NCI-H1105 (cell line): ENCODE results near the gene DEF6.
A peak's percentile ranks its signal among the peaks of the same experiment; 100 is the strongest.

Source experiments
- DNase-seq: peaks from one replicate; lab custom pipeline; 2025; lab: John Stamatoyannopoulos, UW

The DEF6 gene, protein sequence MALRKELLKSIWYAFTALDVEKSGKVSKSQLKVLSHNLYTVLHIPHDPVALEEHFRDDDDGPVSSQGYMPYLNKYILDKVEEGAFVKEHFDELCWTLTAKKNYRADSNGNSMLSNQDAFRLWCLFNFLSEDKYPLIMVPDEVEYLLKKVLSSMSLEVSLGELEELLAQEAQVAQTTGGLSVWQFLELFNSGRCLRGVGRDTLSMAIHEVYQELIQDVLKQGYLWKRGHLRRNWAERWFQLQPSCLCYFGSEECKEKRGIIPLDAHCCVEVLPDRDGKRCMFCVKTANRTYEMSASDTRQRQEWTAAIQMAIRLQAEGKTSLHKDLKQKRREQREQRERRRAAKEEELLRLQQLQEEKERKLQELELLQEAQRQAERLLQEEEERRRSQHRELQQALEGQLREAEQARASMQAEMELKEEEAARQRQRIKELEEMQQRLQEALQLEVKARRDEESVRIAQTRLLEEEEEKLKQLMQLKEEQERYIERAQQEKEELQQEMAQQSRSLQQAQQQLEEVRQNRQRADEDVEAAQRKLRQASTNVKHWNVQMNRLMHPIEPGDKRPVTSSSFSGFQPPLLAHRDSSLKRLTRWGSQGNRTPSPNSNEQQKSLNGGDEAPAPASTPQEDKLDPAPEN

DNA sequence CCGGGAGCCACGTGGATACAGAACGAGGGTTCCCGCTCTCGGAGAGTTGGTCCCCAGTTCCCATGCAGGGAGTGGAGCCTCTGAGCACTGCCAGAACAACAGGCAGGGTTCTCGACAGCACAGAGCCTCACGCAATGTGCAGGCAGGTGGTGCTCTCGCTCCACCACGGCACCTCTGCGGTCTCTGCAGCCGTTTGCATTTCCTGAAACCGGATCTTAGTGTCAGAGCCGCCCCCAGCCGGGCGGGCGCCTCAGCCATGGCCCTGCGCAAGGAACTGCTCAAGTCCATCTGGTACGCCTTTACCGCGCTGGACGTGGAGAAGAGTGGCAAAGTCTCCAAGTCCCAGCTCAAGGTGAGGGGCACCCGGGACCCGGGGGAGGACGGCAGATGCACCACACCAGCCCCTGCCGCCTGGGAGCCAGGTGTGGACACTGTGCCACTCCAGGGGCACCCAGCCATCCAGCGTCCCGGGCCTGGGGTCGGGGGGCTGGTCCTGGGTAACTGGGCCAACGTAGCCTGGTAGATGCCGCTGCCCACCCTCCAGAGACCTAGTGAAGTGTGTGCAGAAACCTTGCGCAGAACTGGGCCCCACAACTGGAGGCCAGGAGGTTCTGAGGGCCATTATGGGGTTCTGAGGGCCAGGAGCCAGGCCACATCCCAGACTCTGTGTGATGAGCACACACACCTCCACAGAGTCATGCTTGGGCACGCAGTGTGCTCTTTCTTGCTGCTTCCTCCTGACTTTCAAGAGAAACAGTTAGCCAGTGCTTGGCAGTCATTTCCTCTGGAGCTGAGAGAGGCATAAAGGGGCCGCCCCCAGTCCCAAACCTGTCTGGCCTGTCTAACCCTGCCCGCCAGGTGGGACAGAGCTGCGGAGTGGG is at the start of gene DEF6:
TSS of gene DEF6 (plus strand) at position 218 of the 881 bp plus-strand sequence. CDS start at position 257, 39 bp downstream.
- DNase-seq, result peak; percentile 75

DNA sequence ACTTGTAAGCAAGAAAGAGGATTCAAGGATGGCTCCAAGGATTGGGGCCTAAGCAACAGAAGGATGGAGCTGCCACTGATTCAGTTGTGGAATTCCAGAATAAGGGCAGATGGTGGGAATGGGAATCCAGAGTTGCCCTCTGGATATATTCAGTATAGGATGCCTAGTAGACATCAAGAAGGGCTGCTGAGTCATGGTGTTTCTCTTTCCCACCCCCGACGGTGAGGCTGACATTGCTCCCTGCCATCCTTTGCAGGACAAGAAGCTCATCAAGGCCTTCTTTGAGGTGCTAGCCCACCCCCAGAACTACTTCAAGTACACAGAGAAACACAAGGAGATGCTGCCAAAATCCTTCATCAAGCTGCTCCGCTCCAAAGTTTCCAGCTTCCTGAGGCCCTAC is 49.3 kb upstream of the DEF6 start:
- DNase-seq, result no peak

DNA sequence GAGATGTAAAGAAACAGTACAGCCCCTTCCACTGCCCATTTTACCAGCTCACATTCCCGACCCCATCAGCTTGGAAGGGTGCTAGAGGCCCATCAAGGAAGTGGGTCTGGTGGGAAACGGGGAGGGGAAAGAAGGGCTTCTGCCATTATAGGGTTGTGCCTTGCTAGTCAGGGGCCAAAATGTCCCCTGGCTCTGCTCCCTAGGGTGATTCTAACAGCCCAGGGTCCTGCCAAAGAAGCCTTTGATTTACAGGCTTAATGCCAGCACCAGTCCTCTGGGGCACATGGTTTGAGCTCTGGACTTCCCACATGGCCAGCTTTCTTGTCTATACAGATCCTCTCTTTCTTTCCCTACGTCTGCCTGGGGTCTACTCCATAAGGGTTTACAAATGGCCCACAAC is 48.7 kb upstream of the DEF6 start:
- DNase-seq, result no peak

DNA sequence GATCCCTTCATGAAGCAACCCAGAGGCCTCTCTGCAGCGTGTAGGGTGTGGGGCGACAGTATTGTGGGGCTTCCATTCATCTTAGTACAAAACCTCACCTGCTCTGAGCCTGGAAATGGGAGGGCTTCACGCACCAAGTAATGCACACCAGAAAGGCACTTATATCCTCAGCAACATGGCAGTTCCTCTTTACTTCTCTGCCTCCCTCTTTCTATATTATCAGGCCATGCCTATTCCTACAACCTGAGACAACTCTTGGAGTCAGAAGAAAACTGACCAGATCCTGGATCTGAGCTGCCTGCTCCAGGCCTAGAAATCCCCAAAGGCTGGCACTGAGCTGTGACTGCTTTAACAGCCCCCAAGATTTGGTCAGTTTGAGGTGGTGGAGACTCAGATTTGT is 45.7 kb upstream of the DEF6 start:
- DNase-seq, result no peak

DNA sequence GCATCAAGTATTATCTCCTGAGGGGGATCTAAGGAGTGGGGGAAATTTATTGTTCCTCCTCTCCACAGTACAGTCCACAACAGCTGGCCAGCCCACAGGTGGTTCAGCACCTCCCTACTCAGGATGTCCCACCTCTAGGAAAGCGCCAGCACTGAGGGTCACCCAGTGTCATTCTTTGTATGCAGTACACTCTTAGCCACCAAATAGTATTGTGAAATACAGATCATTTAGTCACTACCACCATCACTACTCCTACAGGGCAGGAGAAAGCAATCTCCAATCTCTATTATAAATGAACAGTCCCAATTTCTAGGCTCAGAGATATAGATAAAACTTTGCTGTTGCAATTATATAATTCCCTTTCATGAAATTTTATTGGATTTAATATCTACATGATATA is 44.4 kb upstream of the DEF6 start:
- no peak for DNase-seq

DNA sequence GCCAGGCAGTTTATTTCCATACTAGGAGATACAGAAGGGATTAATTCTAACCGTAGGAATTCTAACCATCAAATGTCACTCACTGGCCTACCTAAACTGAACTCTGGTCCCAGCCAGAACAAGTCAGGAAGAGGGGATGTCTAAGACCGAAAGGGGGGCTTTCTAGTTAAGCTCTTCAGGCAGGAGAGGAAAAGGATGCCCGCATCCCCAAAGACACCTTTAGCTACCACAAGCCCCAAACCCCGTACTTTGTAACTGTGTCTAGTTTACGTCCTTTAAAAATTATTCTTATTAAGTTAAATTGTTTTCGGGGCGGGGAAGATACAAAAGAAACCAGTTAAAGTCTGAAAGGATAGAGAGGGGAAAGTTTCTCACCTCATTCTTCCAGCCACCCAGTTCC is 39.3 kb upstream of the DEF6 start:
- no peak for DNase-seq

DNA sequence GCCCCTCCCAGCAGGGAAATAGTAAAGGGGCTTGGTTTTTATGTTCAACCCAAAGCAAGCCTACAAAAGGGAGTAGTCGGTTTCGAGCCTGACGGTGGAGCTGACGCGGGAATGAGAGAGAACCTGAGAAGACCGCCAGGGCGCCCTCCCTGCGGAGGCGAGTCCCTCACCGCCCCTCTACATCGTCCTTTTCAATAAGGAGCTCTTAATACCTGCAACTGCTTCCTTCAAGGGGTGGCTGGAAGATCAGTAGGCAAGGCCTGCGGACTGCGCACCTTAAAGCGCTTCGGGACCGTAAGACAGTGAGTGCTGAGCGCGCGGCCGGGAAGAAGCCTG is 38.8 kb upstream of the DEF6 start:
- DNase-seq, result peak; percentile 22

DNA sequence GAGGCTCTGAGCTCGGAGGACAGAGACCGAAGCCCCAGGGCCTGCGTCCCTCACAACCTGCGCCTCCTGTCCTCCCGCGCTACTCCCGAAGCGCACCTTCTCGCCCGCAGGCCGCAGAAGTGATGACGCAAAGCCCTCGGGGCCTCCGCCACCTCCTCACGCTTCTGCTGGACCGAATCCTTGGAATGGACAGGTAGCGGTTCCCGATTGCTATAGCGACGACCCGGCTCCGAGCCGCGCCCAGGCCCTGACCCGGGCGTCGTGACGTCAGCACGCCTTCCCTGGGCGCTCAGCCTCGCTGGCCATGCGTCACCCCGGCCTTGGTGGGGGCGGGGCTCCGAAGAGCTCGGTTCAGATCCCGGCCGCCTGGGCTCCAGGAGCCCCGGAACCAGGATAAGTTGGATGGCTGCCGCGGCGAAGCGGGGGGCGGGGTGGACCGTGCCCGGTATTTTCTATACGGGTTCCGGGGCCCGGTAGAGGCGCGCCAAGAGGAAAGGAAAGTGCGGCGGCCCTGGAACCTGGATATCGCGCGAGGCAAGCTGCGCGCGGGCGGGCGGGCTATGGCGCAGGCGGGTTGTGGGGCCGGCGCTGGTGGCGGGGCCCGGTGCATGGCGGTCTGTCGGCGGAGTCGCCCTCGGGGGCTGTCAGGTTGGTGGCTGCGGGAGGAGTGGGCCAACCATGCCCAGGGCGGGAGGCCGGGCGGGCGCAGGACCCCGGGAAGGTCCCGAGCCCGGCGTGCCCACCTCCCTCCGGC is 38.2 kb upstream of the DEF6 start, which contains the start of gene ZNF76:
TSS of gene ZNF76 (plus strand) at position 542 of the 754 bp plus-strand sequence. CDS start 21,417 bp downstream, outside the sequence.
- DNase-seq, result peak; percentile 99

DNA sequence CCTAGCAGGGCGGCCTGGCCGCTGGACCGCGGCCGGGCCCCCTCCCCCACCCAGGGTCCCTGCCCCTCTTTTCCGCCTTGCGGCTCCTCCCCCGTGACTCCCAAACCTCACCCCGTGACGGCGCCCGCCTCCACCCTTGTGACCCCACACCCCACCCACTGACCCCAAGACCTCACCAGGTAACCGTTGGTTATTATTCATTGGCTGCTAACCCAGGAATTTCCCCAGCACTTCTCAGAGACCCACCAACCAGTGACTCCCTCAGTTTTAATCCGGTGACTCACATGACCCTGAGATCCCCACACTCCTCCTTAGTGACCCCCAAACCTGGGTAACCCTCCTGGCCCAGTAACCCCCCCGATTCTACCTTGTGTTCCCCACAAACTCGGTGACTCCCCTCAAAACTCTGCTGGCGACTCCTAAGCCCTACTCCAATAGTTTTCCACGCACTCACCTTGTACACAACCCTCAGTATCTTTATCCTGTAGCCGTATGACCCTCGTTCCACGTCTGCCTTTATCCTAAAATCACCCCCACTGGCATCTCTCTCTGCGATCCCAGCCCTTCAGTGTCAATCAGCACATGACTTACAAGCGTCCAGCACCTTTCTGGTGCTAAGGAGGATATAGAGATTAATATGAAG is 37.5 kb upstream of the DEF6 start:
- peak; percentile 78 for DNase-seq

DNA sequence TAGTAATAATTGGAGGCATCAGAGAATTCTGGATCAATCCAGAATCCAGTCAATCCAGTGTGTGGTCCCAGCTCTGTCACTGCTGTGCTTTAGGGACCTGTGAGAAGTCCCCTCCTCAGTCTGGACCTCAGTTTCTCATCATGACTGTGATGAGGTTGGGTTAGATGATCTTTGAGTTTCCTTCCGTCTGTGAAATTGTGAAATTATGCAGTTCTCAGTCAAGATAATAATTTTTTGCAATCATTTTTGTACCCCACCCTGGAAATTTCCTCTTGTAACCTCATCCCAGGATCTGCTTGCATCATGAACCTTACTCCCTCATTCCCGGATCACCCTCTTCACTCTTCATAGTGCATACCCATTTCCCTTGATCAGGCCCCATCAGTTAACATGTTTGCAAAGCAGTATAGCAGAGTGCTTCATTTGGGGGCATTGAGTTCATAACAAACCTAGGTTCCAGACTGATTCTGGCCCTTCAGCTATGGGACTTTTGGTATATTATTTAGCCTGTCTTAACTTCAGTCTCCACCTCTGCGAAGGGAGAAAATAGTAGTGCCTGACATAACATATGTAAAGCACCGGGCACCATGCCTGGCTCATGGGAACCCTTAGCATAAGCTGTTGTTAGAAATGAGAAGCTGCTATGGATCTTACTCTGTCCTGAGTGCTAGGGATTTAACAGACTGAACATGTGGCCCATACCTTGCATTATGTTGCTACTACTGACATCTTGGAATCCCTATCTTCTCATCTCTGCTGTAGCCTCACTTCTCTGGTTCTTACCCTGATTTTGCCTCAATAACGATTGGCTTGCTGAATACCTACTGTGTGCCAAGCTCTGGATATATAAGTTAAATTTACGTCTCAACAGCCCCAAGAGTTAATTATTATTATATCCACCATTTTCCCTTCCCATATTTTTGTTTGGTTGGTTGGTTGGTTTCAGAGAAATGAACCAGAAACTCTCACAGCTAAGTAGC is 36.7 kb upstream of the DEF6 start:
- no peak for DNase-seq

DNA sequence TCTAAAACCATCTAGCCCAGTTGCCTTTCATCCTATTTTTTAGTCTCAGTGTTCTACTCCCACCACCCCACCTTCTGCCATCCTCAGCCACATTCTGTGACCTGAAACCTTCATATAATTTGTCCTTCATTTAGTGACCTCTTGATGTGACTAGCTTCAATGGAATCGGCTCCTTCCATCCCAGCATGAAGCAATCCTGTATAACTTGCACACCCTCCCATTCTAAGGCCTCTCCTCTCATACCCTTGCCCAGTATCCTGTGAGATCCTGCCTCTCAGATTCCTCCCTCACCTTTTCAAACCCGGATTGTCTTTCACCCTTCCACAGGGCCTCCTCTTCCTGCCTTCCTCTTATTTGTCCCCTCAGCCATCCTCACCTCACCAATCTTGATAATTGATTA is 35.0 kb upstream of the DEF6 start:
- no peak for DNase-seq

DNA sequence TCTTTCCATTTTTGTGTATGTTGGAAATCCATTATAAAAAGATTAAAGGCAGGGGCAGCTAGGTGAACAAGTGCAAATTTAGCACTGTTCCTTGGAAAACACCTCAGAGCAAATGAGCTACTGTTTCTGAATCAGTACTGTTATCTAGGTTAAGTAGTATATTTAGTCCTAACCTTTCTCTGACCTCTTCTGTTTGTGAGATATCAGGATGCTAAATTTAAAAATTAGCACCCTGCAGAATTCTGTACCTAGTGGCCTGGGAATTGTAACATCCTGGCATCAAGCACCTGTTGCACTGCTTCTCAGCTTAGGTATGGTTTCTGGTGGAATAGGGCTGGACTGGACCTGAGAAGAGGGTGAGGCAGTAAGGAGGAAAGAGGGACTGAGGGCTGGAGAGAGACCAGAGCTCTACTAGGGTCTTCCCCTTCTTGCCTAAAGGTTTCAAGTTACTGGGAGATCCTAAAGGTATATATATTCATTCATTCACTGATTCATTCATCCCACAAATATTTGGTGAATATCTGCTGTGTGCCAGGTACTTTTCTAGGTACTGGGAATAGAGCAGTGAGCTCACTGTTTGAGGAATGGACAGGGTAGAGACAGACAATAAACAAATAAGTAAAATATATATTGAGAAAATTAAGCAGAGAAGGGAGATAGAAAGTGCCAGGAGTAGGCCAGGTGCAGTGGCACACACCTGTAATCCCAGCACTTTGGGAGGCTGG is 32.9 kb upstream of the DEF6 start:
- no peak for DNase-seq

DNA sequence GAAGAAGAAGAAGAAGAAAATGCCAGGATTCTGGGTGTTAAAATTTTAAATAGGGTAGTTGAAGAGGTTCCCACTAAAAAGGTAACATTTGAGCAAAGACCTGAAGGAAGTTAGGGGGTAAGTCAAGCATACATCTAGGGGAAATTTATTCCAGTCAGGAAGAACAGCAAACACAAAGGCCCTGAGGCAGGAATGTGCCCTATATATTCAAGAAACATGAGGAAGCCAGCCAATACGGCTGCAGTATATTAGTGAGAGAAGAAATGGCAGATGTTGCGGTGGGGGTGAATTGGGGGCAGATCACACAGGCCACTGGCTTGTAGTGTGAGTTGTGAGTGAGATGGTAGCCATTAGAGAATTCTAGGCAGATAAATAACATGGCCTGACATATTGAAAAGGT is 32.1 kb upstream of the DEF6 start:
- no peak for DNase-seq

DNA sequence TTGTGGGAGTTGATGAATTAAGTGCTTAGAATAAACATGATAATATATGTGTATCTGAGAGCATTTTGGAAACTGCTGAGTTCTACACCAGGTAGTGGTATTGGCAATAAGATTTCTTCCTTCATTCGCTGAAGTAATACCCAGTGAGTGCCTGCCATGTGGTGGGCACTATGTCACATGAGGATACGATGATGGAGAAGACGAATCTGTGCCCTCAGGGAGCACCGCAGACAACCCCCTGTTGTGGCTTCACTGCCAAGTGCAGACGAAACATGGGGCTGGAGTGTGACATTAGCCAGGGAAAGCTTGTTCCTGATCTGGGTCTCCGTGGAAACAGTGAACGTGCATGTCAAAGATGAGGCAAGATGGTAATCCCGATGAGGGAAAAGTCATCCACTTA is 30.2 kb upstream of the DEF6 start:
- no peak for DNase-seq

DNA sequence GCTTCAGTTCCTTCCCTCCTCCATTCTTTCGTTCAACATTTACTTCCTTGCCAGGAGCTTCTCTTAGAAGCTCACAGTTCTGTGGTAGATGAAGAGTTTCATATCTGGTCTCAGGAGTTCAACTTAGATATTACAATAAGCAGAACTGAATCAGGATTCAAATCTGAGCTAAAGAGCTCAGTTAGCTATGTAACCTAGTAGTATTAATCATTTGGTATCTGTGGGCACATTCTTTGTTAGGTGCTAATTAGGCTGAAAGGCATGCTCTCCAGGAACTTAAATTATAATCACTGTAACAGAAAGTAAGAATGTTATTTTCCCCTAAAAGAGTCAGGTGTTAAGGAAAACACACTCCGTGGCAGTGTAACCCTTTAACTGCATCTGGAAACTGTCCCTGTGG is 29.7 kb upstream of the DEF6 start:
- DNase-seq, result no peak

DNA sequence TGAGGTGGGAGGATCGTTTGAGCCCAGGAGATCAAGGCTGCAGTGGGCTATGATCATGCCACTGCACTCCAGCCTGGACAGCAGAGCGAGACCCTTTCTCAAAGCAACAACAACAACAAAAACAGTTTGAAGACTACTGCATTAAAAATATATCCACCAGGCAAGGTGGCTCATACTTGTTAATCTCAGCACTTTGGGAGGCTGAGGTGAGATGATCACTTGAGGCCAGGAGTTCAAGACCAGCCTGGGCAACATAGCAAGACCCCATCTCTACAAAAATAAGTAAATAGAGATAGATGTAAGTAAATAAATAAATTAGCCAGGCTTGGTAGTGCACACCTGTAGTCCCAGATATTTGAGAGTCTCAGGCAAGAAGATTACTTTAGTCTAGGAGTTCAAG is 25.6 kb upstream of the DEF6 start:
- DNase-seq, result no peak

DNA sequence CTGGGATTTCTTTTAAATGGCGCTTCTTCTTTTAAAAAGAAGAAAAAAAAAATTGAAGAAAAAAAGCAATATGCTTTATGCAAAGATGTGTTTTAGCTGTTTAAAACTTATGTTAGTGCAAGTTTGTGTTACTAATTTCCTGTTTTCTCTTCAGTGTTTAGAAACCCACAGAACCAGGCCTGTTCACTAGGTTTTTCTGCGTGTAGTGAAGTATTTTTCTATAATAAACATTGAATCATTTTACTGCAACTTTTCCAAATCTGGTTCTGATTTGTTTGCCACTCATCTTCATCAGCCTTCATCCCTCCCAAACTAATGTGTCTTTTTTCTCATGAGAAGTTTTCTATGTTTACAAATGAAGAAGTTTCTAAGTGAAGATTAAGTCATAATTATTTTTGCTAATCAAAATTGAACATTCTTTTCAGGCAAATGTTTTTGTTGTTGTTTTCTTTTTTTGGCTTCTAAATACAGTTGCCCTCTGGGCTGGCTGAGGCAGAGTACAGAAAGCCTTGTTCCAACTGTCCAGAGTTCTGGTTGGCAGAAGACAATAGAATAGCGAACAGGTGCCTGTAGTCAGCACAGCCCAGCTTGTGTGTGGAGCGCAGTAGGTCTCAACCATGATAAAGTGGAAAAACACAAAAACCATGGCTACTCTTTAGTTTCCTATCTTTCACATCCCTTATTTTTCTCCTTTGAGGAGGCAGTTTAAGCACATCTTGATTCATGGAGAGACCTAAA is 23.6 kb upstream of the DEF6 start:
- DNase-seq, result no peak

DNA sequence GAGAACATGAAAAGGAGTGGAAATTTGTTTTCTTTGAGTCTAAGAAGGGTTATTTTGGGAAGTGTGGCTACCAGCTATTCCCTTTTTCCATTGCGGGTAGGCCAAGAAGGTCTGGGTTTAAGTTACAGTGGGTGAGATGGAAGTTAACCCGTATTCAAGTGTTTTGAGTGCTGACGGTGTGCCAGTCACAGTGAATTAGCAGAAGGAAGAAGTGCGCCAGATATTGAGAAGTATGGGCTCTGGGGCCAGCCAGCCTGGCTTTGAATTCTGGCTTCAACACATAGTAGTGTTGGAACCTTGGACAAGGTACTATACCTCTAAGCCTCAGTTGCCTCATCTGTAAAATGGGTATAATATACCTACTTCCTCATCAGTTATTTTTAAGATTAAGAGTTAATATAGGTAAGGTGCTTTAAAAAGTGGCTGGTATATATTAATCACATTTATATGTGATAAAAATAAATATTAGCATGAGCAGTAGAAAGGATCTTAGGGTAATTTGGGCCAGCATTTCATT is 21.8 kb upstream of the DEF6 start:
- no peak for DNase-seq

DNA sequence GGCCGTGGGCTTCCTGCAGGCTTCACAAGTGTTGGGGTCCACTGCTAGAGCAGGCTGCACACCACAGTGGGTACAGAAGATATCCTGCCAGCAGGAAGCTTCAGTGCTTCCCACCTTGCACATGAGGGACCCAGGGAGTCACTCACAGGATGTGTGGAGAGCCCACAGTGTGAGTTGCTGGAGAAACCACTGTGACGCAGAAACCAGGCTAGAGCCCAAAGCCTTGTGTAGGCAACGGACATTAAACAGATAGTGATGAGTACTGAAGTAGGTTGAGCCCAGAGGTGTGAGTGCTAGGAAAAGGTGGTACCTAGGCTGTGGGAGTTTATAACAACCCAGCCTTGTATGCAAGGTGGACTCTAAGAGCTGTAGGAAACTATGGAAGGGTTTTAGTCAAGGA is 18.9 kb upstream of the DEF6 start:
- DNase-seq, result no peak
